HG02763 (cell line): ENCODE measurements around the gene UNC5C.

Source experiments
- ATAC-seq: cut with Tn5 transposase; IDR thresholded peaks from one replicate; pipeline ENCODE4 v1.9.1; 2021; ENCODE audit warnings: mild to moderate bottlenecking, moderate library complexity; ENCODE audit not compliant: unreplicated experiment

The UNC5C gene

DNA sequence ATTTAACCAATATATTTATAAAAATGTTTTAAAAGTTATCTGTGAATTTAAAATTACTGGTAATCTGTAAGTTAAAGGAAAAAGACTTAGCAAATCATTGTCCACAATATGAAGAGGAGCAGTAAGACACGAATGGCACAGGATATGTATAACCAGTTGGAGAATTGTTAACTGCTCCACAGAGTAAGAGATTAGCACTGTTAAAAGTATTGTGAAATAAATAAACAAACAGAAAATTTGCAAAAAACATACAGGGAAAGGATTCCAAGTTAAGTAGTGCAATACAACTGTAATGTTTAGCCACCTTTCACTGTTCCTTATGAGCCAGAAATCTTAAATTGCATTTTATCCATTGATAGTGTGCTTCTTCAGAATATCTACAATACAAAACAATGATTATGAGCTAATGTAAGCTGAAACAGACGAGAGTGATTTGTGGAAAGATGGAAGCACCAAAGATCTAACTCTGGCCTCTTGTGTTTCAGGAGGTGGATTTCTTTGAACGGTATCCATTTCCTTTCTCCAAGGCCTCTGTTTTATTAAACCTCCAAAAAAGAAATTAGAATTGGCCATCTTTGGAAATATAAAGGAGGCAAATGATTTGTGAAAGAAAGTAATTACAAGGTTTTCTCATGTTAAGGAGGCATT, 188.4 kb downstream of the UNC5C start:
- no peak for ATAC-seq

DNA sequence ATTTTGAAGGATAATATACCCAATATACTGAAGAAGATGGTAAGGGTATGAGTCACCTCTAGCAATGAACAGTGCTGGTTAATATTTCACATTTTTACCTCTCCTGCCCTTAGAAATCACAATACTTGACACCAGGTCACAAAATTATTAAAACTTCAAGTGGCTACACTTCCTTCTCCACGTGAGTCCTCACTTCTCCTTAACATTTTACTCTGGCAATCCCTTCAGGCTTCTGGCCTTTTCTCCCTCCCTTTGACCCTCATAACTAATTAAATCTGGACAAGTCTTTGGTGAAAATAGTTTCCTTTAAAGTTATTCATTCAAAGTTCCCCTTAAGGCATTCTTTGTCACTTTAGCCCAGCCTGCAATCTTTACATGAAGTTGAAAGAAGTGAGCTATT, 190.4 kb downstream of the UNC5C start:
- ATAC-seq = no peak

DNA sequence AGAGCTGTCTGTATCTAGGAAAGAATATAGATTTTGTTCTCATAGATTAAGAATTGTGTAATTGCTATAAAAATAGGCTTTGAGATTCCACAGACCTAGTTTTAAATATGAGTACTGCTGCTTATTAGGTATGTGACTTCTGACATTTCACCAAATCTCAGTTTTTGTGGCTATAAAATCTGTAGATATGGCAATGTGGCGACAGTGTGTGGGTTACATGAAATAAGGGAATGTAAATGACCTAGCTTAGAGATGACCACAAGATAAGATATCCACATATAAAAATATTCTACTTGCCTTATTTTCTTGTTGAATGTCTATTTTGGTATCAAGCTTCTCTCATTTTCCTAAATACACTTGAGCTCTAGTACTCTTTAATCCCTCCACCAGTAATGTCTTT, 193.8 kb downstream of the UNC5C start:
- ATAC-seq = no peak

DNA sequence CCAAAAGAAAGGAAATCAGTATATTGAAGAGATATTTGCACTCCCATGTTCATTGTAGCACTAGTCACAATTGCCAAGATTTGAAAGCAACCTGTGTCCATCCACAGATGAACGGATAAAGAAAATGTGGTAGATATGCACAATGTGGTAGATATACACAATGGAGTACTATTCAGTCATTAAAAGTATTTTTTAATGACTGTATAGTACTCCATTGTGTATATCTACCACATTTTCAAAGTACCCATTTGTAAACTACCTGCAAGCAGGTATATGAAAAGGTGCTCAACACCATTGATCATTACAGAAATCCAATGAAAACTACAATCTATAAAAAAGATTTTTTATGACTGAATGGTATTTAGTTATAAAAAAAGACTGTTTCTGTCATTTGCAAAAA, 200.4 kb downstream of the UNC5C start:
- no peak for ATAC-seq

DNA sequence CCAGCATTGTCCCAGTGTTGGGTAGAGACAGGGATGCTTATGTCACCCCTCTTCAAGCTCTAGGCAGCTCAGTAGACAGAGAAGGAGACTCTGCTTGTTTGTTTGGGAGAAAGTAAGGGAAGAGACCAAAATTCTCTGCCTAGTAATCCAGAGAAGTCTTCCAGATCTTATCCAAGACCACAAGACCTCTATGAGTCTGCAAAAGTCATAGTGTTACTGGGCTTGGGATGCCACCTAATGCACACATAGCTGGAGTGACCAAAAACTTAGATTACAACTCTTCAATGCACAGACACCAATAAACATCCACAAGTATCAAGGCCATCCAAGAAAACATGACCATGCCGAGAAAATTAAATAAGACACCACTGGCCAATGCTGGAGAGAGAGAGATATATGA, 205.5 kb downstream of the UNC5C start:
- no peak for ATAC-seq

DNA sequence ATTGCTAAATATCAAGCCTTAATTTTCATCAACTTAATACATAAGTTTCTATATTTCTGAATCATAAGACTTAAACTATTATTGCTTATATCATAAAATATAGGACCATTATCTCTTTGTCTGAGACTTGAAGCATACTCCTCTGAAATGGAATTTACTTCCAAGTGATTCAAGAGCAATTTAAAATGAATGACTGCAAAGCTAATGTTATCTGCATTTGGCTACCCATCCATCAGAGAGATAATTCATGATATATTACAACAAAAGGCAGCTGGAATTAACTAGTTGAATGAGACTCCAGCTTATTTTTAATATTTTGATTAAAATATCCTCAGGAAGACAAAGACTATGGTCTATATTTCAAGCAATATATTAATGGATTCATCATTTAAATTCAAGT, 208.6 kb downstream of the UNC5C start:
- ATAC-seq = no peak

DNA sequence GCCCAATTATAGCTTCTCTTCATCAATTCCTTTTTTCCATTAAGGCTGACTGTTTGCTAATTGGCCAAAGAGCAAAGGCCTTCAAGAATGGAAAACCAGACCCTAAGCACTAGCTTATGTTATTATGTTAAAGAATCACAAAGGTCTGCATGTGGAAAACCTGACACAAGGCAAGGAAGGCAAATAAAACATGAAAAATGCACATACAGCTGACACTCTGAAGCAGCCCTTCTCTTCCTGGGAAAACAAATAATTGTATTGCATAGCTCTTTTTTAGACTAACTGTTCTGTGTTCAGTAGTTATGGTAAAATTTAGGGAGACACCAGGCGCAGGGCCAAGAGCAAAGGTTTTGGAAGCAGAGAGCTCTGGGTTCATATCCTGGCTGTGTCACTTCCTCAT, 223.1 kb downstream of the UNC5C start:
- no peak for ATAC-seq

DNA sequence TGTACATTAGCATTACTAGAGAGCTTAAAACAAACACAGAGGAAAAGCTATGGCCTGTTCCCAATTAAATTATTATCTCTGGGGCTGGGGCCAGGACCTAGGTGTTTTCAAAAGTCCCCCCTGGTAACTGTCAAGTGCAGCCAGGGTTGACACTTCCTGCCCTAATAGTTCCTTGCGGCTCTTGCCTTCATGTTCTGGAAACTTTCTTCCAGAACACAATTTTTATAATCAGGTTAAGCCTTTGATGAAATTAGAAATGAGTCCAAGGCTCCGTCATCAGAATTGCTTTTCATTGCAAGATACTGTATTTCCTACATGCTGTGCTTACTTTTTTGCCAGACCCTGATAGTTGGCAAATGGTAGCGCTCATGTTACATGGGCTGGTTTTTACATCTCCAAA, 229.6 kb downstream of the UNC5C start:
- ATAC-seq = no peak

DNA sequence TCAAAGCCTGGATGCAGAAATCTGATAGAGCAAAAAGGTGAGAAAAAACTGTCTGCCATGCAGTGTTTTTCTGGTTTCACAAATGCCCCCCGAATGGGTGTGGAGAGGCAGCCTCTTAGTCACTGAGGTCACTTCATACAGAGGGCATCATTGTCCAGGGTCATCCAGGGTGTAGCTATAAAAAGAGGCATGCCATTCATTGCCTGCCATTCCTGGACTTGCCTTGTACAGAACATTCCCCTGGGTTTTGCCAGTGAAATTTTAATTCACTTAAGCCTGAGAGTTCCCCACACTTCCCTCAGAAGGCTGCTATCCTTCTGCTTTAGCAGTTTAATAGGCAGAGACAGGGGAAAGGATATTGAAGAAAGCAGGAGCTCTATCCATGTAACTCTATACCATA, 230.3 kb downstream of the UNC5C start:
- ATAC-seq = no peak

DNA sequence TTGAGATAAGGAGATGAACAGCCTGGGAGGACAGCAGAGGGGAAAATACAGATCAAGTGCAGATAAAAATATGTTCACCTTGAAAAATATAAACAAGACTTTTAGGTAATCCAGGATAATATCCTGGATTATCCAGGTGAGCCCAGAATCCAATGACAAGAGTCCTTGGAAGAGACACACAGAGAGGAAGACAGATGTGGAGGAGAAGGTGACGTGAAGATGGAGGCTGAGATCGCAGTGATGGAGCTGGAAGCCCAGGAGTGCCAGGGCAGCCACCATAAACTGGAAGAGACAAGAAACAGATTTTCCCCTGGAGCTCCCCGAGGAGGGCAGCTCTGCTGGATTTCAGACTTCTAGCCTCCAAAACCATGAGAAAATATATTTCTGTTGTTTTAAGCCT, 230.7 kb downstream of the UNC5C start:
- ATAC-seq = no peak

DNA sequence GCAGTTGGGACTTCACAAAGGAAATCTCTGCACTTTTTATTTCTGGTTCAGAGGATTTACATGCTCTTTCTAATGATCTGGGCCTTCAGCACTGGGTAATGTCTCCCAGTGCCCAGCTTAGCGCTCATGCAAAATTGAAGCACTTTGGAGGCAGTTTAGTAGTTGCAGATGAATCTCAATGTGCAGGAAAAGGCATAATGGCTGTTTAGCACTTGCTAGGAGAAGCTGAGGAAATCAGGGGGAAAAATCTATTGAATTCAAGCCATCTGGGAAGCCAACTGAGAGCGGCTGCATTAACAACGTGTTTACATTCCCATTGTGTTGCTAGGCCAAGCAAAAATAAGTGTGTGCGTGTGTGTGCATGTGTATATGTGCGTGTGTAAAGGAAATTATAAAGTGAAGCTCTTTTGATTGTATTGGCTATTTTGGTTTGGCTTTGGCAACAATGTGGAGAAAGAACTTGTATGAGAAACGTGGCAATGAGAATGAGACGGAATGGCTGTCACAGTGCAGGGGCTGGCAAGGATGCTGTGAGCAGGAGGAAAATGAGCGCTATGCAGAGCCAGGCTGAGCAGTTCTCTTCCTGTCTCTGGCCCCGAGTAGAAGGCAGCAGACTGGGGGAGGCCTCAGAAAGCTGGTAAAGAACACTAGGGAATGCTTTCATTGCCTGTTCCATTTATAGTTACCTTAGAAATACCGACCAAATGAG, 231.5 kb downstream of the UNC5C start:
- no peak for ATAC-seq

DNA sequence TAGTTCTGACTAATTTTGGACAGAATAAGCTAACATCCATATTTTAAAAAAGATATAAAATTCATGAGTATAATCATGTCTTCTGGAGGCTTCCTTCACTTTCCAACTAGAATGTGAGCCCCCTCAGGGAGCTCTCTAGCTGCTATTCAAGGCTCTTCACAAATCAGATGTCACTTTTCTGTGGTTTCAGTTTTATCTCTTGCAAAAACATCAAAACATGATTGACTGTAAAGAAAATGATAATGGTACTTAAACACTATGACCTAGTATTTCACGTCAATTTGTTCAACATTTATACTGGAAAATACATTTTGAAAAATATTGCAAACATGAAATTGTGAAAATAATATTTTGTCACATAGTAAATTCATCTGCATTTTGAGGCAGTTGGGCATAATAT, 234.2 kb downstream of the UNC5C start:
- ATAC-seq = no peak

DNA sequence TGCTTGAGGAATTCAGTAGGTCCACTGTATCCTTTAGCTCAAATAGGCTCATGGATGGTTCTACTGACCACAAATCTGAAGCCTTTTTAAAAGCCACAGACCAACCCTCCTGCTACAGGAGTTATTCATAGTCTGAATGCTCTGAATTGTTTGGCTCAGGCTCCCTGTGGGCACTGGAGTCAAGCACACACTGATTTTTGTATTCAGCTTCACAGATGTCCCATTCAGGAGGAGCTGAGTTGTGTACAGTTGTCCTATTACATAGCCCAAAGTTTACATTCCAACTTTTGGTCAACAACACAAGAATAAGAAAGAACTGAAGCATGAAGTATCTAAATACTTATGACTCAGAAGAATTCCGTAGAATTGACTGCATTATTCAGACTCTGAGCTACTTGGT, 243.9 kb downstream of the UNC5C start:
- ATAC-seq = no peak

DNA sequence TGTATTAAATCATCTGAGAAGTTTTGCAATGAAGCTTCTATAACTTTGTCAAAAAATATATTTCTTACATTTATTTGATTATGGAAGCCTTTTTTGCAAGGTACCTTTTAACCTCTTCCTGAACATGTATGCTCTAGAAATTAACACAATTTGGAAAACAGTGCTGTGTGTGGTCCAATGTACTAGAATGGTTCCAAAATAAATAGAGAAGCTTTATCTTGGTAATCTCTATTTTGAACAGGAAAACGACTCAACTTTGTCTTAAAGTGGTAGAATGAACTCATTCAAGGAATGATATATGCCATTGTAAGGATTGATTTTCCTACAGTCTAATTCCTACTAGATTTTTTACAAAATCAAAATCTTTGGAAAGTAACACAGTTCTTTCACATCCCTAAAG, 248.5 kb downstream of the UNC5C start:
- ATAC-seq = no peak

DNA sequence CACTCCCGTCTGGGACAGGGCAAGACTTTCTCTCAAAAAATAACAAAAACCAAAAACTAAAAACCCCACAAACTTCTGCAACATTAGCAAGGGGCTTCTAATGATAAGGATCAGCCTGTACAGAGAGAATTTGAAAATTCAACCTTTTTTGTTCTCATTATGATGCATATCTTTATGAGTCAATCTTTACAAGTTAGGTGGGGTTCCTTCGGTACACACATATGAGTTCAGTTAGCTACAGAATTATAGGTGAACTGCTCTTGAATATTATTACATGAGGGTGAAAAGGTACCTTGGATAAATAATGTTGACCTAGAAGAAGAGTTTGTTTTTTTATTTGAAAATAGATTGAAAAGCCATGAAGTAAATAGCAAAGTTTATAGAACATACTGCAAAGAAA, 252.7 kb downstream of the UNC5C start:
- ATAC-seq = no peak

DNA sequence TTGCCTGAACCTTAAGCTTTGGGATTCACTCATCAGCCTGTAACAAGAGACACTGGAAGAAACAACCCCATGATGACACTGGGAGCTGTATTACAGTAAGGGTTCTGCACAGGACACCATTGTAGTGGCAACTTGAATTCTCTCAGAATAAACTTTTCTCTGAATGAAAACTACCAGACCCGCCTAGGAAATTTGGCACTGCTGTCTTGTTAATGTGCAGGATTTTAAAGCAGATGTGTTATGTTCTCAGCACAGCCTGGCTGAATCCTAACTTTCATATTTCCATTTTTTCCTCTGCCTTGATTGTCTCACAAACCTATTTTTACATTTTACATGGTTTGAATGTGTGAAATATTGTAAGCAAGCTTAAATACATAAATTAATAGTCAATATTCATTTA, 253.6 kb downstream of the UNC5C start:
- ATAC-seq = no peak

DNA sequence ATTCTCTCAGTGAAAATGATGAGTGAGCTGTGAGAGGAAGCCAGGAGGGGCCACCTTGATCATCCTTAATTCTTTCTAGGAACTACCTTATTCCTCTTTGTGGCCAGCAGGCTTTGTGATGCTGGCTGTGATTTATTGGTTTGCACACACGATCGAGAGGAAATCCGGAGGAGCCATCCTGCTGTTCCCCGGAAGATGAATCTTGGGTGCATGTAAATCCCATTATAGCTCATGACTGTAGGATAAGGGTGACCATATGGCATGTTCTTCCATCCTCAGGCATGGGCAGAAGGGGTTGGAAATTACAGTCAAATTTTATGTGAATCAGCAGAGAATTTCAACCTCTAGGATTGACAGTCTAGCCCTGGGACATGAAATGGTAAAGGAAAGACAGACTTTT, 254.5 kb downstream of the UNC5C start:
- no peak for ATAC-seq

DNA sequence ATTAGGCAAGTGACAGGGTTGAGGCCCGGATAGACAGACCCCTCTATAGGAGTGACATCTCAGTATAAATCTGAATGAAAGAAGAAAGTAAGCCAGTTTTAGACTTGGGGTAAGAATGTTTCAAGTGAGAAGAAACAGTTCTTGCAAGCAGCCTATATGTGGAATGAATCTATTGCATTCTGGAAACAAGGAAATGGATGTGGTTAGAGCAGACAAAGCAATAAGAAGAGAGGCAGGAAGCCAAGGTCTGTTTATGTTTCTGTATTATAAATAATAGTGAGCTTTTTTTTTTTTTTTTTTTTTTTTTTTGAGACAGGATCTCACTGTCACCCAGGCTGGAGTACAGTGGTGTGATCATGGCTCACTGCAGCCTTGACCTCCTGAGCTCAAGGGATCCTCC, 255.8 kb downstream of the UNC5C start:
- no peak for ATAC-seq

DNA sequence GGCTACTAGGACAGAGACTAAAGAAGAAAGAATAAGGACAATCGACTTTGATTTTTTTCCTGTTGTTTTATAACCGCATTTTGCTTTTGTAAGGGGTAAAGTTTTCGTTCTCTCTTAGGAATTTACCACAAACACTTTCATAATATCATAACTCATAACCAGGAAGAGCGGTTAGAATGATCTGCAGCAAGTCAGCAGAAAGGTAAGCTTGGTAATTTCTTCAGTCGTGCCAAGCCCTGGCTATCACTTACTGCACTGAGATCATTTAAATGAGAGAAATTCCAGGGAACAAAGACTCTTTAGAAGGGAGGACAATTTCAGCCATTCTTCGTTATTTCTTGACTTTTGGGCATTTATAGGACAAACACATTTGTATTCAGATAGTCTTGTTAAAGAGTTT, 258.1 kb downstream of the UNC5C start:
- ATAC-seq = no peak

DNA sequence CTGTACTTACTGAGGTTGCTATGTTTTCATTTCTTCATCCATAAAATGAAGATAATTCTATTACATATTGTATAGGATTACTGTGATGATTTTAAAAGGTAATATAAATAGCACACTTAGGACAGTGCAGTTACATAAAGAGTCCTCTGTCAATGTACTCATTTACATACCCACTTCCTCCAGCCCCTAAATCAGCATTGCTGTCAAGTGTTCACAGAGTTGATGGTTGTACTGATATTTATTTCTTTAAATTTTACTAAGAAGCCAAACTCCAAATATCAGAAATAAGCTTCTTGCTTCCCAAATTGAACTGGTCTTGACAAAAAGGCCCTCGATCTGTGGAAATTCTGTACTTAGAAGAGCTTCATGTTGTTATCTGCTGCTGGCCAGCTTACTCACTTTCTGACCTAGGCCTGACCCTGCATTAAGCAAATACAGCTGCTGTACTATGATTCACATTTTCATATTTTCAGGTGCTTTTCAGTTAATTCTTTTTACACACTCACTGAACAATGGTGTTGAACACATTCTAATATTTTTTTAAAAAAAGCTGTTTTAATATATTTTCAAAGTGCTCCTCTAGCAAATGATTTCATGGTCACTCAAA, 259.6 kb downstream of the UNC5C start:
- no peak for ATAC-seq

DNA sequence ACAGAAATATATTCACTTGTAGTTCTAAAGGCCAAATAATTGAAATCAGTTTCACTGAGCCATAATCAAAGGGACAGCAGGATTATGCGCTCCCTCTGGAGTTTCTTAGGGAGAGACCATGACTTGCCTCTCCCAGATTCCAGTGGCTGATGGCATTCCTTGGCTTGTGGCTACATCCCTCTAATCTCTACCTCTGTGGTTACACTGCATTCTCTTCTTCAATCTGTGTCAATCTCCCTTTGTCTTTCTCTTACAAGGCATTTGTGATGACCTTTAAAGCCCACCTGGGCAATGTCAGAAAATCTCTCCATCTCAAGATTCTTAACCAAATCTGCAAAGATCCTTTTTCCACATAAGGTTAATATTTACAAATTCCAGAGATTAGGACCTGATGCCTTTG, 260.2 kb downstream of the UNC5C start:
- no peak for ATAC-seq

DNA sequence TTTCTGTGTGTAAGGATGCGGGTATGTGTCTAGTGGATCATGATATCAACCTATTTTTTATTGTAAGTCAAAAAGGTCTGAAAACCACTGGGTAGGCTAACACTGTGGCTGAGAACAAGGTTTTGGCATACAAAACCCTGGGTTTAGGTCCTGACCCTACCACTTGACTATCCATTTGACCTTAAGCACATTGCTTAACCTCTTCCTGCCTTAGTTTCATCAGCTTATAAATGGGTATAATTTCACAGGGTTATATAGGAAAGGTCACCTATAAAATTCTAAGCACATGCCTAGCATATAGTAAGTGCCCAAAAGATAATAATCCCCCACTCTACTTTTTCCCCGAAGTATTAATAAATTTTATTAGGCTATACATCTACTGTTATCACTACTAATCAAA, 263.0 kb downstream of the UNC5C start:
- ATAC-seq = no peak

DNA sequence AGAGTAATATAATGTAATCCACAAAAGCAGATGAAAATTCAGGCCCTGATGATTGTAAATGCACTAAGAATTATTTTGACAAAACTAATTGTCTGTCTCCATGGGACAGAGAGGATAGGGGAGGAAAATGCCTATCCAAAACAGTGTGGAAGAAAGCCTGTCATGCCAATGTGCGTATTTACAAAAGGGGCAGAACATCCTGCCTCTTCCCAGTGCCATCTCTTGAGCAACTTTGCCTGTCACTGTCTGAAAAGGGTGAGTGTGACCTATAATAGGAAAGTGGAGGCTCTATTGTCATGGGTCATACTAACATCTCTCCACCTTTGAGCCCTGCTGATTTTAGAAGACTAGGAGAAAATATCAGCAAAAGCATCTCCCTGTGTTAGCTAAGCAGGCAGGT, 264.1 kb downstream of the UNC5C start:
- no peak for ATAC-seq
